Measurements from ENCODE around the gene ABHD2. TPM values are rescaled to one million over a fixed set of nuclear protein-coding genes. Genes with fewer than 3 reads are reported as not detected.
"Not testable (repeated sequence)": the region's sequence is repeated elsewhere in the genome, so short reads cannot be mapped to it uniquely, and the experiment has no call there.

ABHD2 gene
- polyA plus RNA-seq, 3 donors = 30.8 to 67.1 (median 37.3) TPM

- peaks cover 8 to 9% of the 10 kb centered on the region in 2 donors for H3K4me1 ChIP-seq (ENCODE audit: control insufficient read depth in 1 of 2, insufficient read depth in 2 of 2, low read length in 2 of 2)
- H3K27ac Mint-ChIP-seq = no peak overlapping the region
- peaks cover under 1% of the 10 kb centered on the region for H3K79me2 ChIP-seq (ENCODE audit: insufficient read depth, low read length)
- intact Hi-C loops (cut with micrococcal nuclease) = no loop called here
- no peak overlapping the region for H3K9ac ChIP-seq (ENCODE audit: insufficient read depth, low read length, poor library complexity, severe bottlenecking)
- no peak overlapping the region for H3K4me3 ChIP-seq (replicated peaks in 1 of 3; ENCODE audit: low read depth in 2 of 3, low read length in 3 of 3)
- no CpG with 5 or more reads among the region's 6 CpGs for WGBS (ENCODE audit: insufficient coverage)
- H3K36me3 Mint-ChIP-seq = no peaks in the 10 kb centered on the region
- no peak overlapping the region for H3K27ac ChIP-seq (ENCODE audit: low read depth in 1 of 2, low read length in 2 of 2)
- peaks cover 0 to 2% (median 2%) of the 10 kb centered on the region in 3 donors for H3K27me3 Mint-ChIP-seq (ENCODE audit: low read depth in 3 of 3)
- H3K9me3 ChIP-seq (replicated peaks in 1 of 2; ENCODE audit: control insufficient read depth in 1 of 2, insufficient read depth in 1 of 2, low read length in 2 of 2) = no peaks in the 10 kb centered on the region
- DNase-seq = no peak
- H3K4me1 Mint-ChIP-seq = peaks cover 4% of the 10 kb centered on the region
- no peak for TF ChIP-seq CTCF (IDR thresholded peaks at IDR 0.05)
- no peak overlapping the region for H3K4me2 ChIP-seq (replicated peaks; ENCODE audit: extremely low read depth, low read length, poor library complexity, severe bottlenecking)
- H3K36me3 ChIP-seq (replicated peaks in 1 of 2; ENCODE audit: control insufficient read depth in 1 of 2, insufficient read depth in 2 of 2, low read length in 2 of 2) = no peaks in the 10 kb centered on the region
- H3K4me3 Mint-ChIP-seq = no peak overlapping the region
- no peaks in the 10 kb centered on the region for H3K27me3 ChIP-seq (ENCODE audit: control insufficient read depth in 2 of 2, insufficient read depth in 2 of 2, low read length in 2 of 2)
- peaks cover 0 to 2% (median 0%) of the 10 kb centered on the region in 7 donors for H3K9me3 Mint-ChIP-seq
- H2AFZ ChIP-seq (ENCODE audit: insufficient read depth, low read depth, low read length, poor library complexity, severe bottlenecking) = no peak overlapping the region
- H4K20me1 ChIP-seq (ENCODE audit: insufficient read depth, low read length) = no peaks in the 10 kb centered on the region
Observed at GRCh38 chr15:89083246-89083645, 5.0 kb upstream of the ABHD2 start.

- H3K4me3 ChIP-seq (replicated peaks in 1 of 3; ENCODE audit: low read depth in 2 of 3, low read length in 3 of 3) = no peak overlapping the region
- H3K9me3 Mint-ChIP-seq = no peaks in the 10 kb centered on the region
- H3K4me2 ChIP-seq (replicated peaks; ENCODE audit: extremely low read depth, low read length, poor library complexity, severe bottlenecking) = no peak overlapping the region
- no peaks in the 10 kb centered on the region for H3K9me3 ChIP-seq (replicated peaks in 1 of 2; ENCODE audit: control insufficient read depth in 1 of 2, insufficient read depth in 1 of 2, low read length in 2 of 2)
- no peaks in the 10 kb centered on the region for H4K20me1 ChIP-seq (ENCODE audit: insufficient read depth, low read length)
- H3K79me2 ChIP-seq (ENCODE audit: insufficient read depth, low read length) = peaks cover 22% of the 10 kb centered on the region
- no peaks in the 10 kb centered on the region for H3K36me3 ChIP-seq (replicated peaks in 1 of 2; ENCODE audit: control insufficient read depth in 1 of 2, insufficient read depth in 2 of 2, low read length in 2 of 2)
- no peak overlapping the region for H3K4me3 Mint-ChIP-seq
- peaks cover 0 to 2% (median 0%) of the 10 kb centered on the region in 3 donors for H3K27me3 Mint-ChIP-seq (ENCODE audit: low read depth in 3 of 3)
- H3K4me1 Mint-ChIP-seq = peaks cover 18% of the 10 kb centered on the region
- intact Hi-C loops (cut with micrococcal nuclease) = loop anchor here in 1 of 2 donors (5.0 kb wide), 1 partner anchor 47 kb away; no protein-coding TSS in a partner anchor
- peaks cover 25 to 29% of the 10 kb centered on the region in 2 donors for H3K4me1 ChIP-seq (ENCODE audit: control insufficient read depth in 1 of 2, insufficient read depth in 2 of 2, low read length in 2 of 2)
- H3K27ac ChIP-seq (ENCODE audit: low read depth in 1 of 2, low read length in 2 of 2) = no peak overlapping the region
- H3K9ac ChIP-seq (ENCODE audit: insufficient read depth, low read length, poor library complexity, severe bottlenecking) = no peak overlapping the region
- peaks cover 0 to 3% of the 10 kb centered on the region in 2 donors for H3K36me3 Mint-ChIP-seq
- H2AFZ ChIP-seq (ENCODE audit: insufficient read depth, low read depth, low read length, poor library complexity, severe bottlenecking) = peak overlapping the region; percentile 10
- 75% methylated on average over 1 of the region's 4 CpGs for WGBS (ENCODE audit: insufficient coverage)
- no peak for TF ChIP-seq CTCF (IDR thresholded peaks at IDR 0.05)
- no peaks in the 10 kb centered on the region for H3K27me3 ChIP-seq (ENCODE audit: control insufficient read depth in 2 of 2, insufficient read depth in 2 of 2, low read length in 2 of 2)
- peak overlapping the region in 1 of 7 donors; percentile 32 for H3K27ac Mint-ChIP-seq
- DNase-seq = no peak
Observed at GRCh38 chr15:89085289-89085926, 2.8 kb upstream of the ABHD2 start.

- H3K27me3 Mint-ChIP-seq (ENCODE audit: low read depth in 3 of 3); H3K27ac ChIP-seq (ENCODE audit: low read depth in 1 of 2, low read length in 2 of 2); DNase-seq; H3K4me3 ChIP-seq (replicated peaks in 1 of 3; ENCODE audit: low read depth in 2 of 3, low read length in 3 of 3); H3K9me3 ChIP-seq (replicated peaks in 1 of 2; ENCODE audit: control insufficient read depth in 1 of 2, insufficient read depth in 1 of 2, low read length in 2 of 2); H4K20me1 ChIP-seq (ENCODE audit: insufficient read depth, low read length); H2AFZ ChIP-seq (ENCODE audit: insufficient read depth, low read depth, low read length, poor library complexity, severe bottlenecking); H3K36me3 ChIP-seq (replicated peaks in 1 of 2; ENCODE audit: control insufficient read depth in 1 of 2, insufficient read depth in 2 of 2, low read length in 2 of 2); H3K4me3 Mint-ChIP-seq; H3K27me3 ChIP-seq (ENCODE audit: control insufficient read depth in 2 of 2, insufficient read depth in 2 of 2, low read length in 2 of 2); H3K36me3 Mint-ChIP-seq; H3K27ac Mint-ChIP-seq; H3K9ac ChIP-seq (ENCODE audit: insufficient read depth, low read length, poor library complexity, severe bottlenecking); H3K9me3 Mint-ChIP-seq; H3K4me2 ChIP-seq (replicated peaks; ENCODE audit: extremely low read depth, low read length, poor library complexity, severe bottlenecking): not testable (repeated sequence)
- H3K4me1 Mint-ChIP-seq = peaks cover 23% of the 10 kb centered on the region
- WGBS (ENCODE audit: insufficient coverage) = no CpG with 5 or more reads among the region's 1 CpG
- H3K79me2 ChIP-seq (ENCODE audit: insufficient read depth, low read length) = peaks cover 24% of the 10 kb centered on the region
- intact Hi-C loops (cut with micrococcal nuclease) = loop anchor here in 1 of 2 donors (5.0 kb wide), 1 partner anchor 46 kb away; no protein-coding TSS in a partner anchor
- H3K4me1 ChIP-seq (ENCODE audit: control insufficient read depth in 1 of 2, insufficient read depth in 2 of 2, low read length in 2 of 2) = peaks cover 29 to 35% of the 10 kb centered on the region in 2 donors
Observed at GRCh38 chr15:89085933-89086332, 2.3 kb upstream of the ABHD2 start.
